Right renal cortex interstitium (tissue), 3 donors: ENCODE data around the gene RNF225. TPM values are rescaled to one million over a fixed set of nuclear protein-coding genes. Genes with fewer than 3 reads are reported as not detected.
"Not testable (repeated sequence)": the region's sequence is repeated elsewhere in the genome, so short reads cannot be mapped to it uniquely, and the experiment has no call there.

Experiments used
- DNase-seq, 3 donors: peaks; one replicate each; pipeline ENCODE4 v3.0.0-alpha.2; 2013; ENCODE audit warnings: low read depth in 3 of 3, low spot score in 2 of 3
- polyA plus RNA-seq, 3 donors: library from polyadenylated mRNA; unstranded; fragments of 120-200 nt; gene quantifications; one replicate each; pipeline ENCODE4 v1.2.1, GENCODE V29; 2013; ENCODE audit not compliant: insufficient read length in 3 of 3

Gene RNF225
- not detected for polyA plus RNA-seq

DNA sequence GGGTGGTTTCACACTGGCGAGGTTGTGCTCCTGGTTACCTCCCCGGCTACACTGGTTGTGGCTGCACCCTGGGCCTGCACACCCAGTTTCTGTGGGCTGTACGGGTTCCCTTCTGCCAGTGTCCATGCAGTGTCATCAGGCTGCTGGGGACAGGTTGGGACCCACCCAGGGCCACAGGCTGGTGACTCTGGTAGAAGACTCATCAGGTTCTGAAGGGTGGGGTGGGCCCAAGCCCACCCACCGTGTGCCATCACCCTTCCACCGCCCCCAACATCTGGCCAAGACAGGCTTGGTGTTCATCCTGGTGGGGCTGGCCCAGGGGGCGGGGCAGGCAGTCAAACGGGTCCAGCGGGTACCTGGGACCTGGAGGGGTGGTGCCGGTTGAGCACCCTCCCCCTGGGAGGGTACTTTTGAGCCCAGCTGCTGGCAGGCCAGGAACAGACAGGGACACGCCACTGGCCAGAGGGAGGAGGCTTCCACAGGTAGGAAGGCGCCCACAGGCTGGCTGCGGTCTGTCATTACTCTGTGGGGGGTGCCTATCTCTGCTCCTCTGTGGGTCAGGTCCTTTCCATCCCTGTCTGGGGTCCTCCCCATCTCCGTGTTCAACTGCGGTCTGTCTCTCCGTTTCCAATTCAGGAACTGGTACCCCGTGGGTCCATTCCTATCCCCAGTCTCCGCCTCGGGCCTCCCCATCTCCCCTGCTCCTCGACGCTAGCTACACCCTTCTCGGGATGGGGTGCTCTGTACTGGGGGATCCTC, at the start of gene RNF225:
RNF225 (plus strand) TSS at position 437 of the 759 bp plus-strand sequence. CDS start 434 bp downstream, outside the sequence.
- DNase-seq = no peak

DNA sequence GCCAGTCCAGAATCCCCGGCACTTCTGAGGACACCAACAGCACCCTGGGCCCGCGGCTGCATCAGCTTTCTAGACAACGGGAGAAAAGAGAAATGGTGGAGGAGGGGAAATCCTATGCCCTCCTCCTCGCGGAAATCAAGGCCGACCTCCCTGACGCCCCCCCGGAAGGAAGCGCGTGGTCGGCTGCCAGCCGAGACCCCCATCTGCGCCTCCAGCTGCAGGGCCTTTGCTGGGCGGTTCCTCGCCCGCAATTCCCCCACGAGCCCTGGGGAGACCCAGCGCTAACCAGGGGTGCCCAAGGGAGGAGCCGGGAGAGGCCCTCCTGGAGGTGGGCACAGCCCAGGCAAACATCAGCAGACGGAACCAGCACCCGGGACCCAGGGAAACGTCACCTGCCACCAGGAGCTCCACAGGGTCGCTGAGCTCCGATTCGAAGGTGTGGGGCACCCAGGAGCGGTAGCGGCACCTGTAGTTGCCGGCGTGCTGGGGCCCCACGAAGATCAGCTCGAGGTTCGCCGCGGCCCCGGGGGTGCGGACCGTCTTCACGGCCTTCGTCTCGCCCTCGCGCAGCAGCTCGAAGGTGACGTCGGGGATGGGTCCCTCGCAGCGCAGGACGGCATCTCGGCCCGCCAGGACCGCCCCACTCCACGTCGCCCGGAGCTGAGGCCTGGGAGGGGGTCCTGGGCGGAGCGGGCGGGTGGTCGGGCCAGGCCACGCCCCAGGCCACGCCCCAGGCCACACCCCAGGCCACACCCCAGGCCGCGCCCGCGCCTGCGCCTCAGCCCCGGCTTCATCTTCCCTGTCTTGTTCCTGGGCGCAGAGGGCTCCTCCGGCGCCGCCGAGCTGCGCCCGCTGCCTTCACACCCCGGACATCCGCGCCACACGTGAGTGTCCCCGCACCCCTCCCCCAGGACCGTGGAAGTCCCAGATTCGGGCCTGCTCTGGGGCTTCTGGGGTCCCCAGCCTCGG, 48.2 kb upstream of the RNF225 start:
- no peak for DNase-seq

DNA sequence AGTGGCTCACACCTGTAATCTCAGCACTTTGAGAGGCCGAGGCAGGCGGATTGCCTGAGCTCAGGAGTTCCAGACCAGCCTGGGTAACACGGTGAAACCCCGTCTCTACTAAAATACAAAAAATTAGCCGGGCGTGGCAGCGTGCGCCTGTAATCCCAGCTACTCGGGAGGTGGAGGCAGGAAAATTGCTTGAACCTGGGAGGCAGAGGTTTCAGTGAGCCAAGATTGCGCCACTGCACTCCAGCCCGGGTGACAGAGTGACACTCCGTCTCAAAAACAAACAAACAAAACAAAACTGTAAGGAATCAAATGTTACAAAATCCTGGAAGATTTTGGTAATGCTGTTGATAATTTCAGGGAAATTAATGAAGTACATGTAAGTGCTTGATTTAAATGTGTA, 47.4 kb upstream of the RNF225 start:
- not testable (repeated sequence) for DNase-seq

DNA sequence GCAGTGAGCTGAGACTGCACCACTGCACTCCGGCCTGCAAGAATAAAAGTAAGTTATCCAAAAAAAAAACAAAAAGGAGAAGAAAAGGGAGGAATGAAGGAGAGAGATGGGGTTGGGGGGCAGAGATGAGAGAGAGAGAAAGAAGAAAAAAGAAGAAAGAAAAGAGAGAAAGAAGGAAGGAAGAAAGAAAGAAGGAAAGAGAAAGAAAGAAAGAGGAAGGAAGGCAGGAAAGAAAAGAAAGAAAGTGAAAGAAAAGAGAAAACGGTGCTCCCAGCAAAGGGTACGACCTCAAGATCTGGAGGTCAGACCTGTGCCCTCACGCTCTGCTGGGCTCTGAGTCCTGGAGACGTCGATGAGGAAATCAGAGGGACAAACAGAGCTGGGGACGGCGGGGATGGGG, 45.9 kb upstream of the RNF225 start:
- DNase-seq = no peak

DNA sequence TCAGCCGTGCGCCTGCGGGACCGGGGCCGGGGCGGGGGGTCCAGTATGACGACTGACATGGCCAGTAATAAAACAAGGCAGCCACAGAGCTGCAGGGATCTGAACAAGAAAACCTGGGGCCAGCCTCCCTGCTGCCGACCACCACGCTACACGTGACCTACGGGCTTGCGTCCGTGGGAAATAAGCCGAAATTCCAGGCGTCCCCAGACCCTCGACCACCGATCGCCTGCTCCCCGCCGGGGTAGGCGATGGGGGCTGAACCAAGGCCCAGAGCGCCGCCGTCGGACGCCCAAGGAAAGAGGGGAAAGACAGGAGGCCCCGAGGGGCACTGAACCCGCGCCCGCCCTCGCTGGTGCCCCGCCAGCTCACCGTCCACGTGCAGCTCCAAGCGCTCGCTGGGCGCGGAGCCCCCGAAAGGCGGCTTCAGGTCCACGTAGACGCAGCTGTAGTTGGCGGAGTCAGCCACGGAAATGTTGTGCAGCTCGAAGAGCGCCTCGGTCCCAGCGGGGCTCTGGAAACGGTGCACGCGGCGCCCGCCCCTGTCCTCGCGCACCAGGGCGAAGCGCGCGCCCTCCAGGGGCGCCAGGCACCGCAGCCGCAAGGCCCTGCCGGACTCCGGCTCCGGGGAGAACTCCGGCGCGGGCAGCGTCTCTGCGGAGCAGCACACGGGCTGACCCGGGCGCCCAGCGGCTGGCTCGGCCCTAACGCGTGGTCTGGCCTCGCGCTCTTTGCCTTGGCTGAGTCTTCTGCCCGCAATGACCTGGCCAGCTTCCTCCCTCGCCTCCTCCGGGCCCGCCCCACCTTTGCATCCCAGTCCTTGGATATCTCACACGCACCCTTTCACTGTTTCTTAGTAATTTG, 45.2 kb upstream of the RNF225 start:
- DNase-seq = no peak

DNA sequence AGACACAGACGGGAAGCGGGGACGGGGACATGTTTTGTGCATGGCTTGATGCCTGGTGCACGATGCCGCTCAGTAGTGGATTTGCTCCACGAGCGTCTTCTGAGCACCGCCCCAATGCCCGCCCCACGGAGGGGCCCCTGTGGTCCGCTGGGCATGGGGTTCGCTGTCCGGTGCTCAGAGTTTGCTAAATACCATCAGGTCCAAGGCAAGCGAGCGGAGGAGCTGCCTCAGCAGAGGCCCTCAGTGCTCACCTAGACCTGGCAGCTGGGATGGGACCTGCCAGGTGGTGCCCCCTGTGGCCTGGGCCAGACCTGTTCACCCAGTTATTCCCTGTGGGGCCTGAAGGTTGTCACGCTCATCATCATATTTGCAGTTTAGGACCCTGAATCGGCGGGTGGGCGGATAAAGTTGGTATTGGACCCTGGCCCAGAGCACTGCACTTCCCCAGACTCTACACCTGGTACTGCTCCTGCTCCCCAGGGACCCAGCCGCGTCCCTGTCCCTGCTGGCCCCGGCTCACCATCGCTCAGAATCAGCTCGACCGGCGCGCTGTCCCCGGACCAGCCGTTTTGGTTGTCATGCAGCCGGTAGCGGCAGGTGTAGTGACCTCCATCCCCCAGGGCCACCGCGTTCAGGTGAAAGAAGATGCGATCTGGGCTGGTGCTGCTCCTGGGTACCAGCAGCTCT, 44.4 kb upstream of the RNF225 start:
- DNase-seq = no peak

DNA sequence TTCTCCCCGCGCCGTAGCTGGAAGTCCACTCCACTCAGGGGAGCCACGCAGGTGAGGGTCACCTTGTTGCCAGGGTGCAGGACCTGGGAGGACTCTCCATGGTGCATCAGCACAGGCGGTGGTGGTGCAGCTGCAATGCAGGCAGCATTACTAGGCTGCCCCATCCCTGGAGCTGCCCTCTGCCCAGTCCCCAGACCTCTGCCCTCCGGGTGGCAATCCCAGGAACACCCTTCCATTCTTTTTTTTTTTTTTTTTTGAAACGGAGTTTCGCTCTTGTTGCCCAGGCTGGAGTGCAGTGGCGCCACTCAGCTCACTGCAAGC, 43.9 kb upstream of the RNF225 start:
- no peak for DNase-seq

DNA sequence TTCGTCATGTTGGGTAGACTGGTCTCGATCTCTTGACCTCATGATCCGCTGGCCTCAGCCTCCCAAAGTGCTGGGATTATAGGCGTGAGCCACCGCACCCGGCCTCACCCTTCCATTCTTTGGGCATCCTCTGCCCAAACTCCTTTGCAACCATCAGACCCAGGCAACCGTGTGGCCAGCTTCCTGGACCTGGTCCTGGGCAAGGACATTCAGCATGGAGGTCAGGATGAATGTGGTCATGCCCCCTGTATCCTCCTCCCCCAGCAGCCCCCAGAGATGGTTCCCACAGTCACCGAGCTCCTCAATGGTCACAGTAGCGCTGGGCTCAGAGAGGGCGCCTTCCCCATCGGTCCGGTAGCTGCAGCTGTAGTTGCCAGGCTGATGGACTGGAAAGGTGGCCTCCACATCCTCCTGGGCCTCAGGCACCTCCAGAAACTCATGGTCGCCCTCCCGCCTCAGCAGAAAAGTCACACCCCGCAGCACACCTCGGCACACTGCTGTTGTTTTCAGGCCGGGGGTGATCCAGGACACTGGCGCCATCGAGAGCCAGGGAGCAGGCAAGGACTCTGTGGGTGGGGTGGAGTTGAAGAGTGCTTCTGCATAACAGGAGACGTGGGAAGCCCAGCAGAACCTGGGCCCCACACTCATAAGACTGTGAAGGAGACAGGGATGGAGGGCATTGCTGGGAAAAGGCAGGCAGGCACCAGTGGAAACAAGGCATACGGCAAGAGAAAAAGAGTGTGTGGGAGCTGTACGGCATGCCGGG, 43.3 kb upstream of the RNF225 start:
- no peak for DNase-seq

DNA sequence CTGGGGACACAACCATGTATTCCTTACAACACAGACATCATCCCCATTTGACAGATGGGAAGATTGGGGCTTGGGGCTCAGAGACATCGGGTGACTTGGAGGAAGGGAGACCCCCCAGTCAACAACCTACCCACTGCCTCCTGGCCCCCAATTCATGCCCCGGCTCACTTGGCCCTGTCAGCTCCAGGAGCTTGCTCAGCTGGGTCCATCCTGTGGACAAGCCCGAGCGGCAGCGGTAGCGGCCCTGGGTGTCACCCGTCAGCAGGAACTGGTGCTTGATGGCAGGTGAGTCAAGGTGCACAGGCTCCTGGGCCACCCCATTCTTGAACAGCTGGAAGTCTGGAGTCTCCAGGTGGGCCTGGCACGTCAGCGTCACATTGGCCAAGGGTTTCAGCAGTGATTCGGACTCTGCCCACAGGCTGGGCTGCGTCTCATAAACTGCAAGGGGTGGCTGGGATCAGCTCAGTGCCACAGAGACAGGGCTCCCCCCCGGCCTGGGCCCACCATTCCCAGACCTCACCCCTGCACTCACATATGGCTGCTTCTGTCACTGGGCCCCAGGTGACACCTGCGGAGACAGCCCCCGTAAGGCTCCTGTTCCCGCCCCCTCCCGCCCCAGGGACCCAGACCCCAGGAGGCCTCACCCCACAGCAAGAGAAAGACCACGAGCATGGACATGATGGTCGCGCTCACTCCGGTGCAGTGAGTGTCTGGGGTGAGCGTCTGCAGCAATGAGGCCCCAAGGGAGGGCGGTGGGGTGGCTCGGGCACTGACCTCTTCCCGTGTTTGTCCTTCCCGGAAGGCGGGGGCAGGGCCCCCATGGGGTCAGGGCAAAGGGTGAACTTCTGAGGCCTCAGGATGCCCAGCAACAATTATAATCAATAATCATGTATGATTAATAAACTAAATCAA, 42.4 kb upstream of the RNF225 start, which contains the start of gene A1BG:
A1BG (minus strand) TSS at position 733 of the 912 bp plus-strand sequence; CDS start at position 678, 55 bp downstream.
- no peak for DNase-seq

DNA sequence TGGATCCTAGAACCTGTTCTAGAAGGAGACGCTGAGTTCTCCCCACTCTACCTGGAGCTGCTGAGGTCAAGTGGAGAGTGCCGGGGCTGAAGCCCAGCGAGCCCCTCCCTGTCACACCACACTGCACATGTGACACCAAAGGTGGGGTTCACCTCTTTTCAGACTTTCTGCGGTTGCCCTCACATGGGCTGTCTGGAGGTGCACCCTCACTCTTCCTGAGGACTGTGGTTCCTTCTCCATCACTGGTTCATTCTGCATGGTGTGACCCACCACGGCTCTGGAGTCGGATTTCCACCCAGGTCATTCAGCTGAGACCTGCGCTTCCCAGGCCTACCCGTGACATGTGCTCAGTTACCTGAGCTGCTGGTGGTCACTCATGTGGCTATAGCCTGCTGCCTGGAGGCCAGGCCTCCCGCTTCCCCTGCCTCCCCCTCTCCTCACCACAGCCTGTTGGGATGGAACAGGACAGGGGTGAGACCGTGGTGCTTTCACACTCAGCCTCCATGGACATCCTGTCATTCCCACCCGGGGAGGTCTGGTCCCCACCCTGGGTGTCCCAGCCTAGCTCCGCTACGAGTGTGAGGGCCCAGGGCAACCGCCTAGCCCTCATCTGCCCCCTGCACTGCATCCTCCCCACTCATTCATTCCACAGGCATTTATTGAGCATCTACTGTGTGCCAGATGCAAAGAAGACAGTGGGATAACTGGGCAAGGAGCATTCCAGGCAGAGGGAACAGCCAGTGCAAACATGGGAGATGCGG, 41.6 kb upstream of the RNF225 start:
- no peak for DNase-seq

DNA sequence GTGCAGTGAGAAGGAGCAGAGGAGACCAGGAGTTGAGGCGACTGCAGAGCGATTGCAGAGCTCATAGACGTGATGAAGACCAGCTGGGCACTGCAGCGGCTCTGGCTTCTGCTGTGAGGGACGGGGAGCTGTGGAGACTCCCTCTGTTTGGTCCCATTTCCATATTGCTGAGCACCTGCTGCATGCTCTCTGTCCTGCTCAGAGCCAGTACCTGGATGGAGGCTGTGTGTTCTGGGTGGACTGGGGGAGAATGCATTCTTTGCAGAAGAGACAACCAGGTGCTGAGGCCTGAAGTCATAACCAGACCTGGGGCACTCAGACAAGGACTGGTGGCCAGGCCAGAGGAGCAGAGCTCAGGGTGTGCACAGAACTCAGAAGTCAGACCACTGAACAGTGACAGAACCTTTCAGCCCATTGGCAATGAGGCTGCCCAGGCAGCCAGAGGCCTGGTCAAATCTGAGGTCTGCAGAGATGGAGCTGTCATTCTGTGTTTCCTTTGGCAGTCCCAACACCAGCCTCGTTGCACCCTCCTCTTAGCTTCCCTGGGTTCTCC, 40.9 kb upstream of the RNF225 start:
- no peak for DNase-seq

DNA sequence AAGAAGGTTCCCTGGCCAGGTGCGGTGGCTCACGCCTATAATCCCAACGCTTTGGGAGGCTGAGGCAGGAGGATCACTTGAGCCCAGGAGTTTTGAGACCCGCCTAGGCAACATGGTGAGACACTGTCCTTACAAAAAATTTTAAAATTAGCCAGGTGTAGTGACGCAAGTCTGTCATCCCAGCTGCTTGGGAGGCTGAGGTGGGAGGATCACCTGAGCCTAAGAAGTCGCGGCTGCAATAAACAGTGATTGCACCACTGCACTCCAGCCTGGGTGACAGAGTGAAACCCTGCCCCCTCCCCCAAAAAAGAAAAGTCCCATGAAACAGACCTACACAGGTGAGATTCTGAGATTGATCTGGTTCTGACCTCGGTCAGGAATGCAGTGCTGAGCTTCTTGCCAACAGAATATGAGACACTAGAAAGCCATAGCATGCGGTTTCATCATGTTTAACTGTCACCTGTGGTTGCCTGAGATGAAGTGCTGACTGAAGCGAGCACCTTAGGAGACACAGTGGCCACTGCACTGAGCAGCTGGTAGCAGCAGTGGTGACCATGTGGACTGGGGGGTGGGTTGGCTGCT, 40.1 kb upstream of the RNF225 start:
- no peak for DNase-seq

DNA sequence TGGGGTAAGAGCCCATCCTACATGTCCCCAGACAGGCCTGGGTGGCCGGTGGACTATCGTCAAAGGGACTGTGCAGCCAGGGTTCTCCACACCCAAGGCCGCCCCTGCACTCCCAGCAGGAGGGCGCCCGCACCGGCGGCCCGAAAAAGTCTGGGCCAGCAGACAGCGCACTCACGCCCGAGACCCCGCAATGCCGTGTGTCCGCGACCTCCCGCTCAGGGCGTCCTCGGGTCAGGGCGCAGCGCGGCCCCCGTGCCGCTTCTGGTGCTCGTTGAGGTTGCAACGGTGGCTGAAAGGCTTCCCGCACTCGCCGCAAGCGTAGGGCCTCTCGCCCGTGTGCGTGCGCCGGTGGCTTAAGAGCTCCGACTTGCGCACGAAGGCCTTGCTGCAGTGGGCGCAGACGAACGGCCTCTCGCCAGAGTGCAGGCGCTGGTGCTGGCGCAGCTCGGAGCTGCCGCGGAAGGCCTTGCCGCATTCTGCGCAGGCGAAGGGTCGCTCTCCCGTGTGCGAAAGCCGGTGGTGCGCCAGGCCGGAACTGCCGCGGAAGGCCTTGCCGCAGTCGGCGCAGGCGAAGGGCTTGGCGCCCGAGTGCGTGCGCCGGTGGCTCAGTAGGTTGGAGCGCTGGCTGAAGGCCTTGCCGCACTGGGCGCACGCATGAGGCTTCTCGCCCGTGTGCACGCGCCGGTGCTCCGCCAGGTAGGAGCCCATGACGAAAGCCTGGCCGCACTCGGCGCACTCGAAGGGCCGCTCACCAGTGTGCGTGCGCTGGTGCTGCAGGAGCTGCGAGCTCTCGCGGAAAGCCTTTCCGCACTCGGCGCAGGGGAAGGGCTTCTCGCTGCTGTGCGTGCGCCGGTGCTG, 39.3 kb upstream of the RNF225 start:
- no peak for DNase-seq

DNA sequence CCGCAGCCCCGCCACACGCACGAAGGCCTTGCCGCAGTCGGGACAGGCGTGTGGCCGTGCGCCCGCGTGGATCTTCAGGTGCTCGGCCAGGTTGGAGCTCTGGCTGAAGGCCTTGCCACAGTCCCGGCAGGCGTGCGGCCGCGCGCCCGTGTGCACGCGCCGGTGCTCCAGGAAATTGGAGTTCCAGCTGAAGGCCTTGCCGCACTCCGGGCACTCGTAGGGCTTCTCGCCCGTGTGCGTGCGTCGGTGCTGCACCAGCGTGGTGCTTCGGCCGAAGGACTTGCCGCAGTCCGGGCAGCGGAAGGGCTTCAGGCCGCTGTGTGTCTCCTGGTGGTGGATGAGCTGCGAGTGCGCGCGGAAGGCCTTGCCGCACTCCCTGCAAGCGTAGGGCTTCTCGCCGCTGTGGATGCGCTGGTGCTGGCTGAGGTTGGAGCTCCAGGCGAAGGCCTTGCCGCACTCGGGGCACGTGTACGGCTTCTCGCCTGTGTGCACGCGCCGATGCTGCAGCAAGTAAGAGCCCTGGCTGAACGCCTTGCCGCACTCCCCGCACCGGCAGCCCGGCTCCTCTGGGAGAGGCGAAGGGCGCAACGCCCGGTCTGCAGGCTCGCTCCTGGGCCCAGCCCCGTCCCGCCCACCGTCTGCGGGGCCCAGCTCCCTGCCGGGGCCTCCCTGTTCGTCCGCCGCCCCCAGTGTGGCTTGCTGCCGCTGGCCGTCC, 38.5 kb upstream of the RNF225 start:
- DNase-seq = no peak

DNA sequence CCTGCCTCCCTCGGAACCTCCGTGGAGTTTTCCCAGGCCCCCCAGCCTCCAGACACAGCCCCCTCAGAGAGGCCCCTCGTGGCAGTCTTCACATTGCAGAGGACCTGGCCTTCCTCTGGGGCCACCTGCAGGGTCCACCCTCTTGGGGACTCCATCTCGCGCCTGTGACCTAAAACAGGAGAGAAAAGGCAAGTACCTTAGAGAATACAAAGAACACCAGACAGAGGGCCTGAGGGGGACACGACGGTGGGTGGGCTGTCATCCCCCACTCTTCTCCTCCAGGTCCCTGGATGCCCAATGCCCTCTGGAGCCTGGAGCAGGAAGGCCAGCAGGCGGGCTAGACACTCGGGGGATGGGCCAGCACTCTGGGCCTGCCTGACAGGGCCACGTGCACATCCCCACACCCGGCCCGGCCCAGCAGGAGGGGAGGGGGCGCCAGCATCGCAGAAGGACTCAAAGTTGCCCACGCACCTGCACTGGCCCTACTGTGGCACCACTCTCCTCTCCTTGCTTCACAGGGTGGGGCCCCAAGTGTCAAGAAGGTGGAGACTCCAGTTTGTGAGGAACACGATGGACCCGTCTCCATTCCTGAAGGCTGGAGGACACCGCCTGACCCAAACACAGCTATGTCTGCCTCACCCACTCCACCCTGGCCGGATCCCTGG, 37.8 kb upstream of the RNF225 start:
- no peak for DNase-seq
